SU-DHL-6 (cell line): Measurements from ENCODE around the gene NXPH3.

Source experiments
- H2AFZ ChIP-seq: fragments of 200-600 bp; sonication (generic); 2 replicates; pipeline ENCODE4 v1.6.1; 2014; ENCODE audit warnings: low read depth, mild to moderate bottlenecking, moderate library complexity, mixed read lengths, antibody characterized with exemption, low read length; ENCODE audit not compliant: severe bottlenecking
- H3F3A ChIP-seq: fragments of 200-600 bp; shearing (Covaris generic); 2 replicates; pipeline ENCODE4 v1.6.0; 2016; ENCODE audit warnings: antibody characterized with exemption, mild to moderate bottlenecking; ENCODE audit not compliant: insufficient read depth
- H3K27ac ChIP-seq: fragments of 200-600 bp; sonication (generic); 2 replicates; pipeline ENCODE4 v1.5.1; 2016; ENCODE audit warnings: low read depth, mild to moderate bottlenecking, low read length, moderate library complexity, mixed read lengths
- H3K27me3 ChIP-seq: fragments of 200-600 bp; sonication (generic), shearing (Covaris generic); 2 replicates; pipeline ENCODE4 v1.6.0; 2014; ENCODE audit warnings: mild to moderate bottlenecking, low read length
- H3K36me3 ChIP-seq: fragments of 200-600 bp; sonication (generic); 2 replicates; pipeline ENCODE4 v1.6.1; 2014; ENCODE audit warnings: mild to moderate bottlenecking, low read length, mixed read lengths
- H3K4me2 ChIP-seq: fragments of 300-600, 200-600 bp; shearing (Covaris generic), sonication (generic); 2 replicates; pipeline ENCODE4 v1.6.0; 2014; ENCODE audit warnings: low read length, low read depth, mild to moderate bottlenecking; ENCODE audit not compliant: poor library complexity, severe bottlenecking
- H3K4me3 ChIP-seq: fragments of 200-600 bp; sonication (generic); 2 replicates; pipeline ENCODE4 v1.5.1; 2014; ENCODE audit warnings: antibody characterized with exemption, low read length, mild to moderate bottlenecking, mixed read lengths; ENCODE audit not compliant: insufficient read depth, poor library complexity, severe bottlenecking
- H3K79me2 ChIP-seq: fragments of 200-600 bp; sonication (generic); 2 replicates; pipeline ENCODE4 v1.6.1; 2014; ENCODE audit warnings: mild to moderate bottlenecking, low read length, moderate library complexity; ENCODE audit not compliant: insufficient read depth
- H3K9ac ChIP-seq: fragments of 200-600 bp; sonication (generic); 2 replicates; pipeline ENCODE4 v1.7.0; 2014; ENCODE audit warnings: mild to moderate bottlenecking, low read length
- H3K9me2 ChIP-seq: fragments of 200-600 bp; sonication (generic); replicated peaks from 2 replicates; pipeline ENCODE4 v1.6.1; 2014; ENCODE audit warnings: low read length; ENCODE audit not compliant: insufficient read depth
- H3K9me3 ChIP-seq: fragments of 200-600 bp; sonication (generic); 2 replicates; pipeline ENCODE4 v1.6.1; 2014; ENCODE audit warnings: low read length, mixed read lengths; ENCODE audit not compliant: insufficient read depth
- H4K20me1 ChIP-seq: fragments of 200-600 bp; sonication (generic); 2 replicates; pipeline ENCODE4 v1.6.1; 2014; ENCODE audit warnings: low read depth, mild to moderate bottlenecking, antibody characterized with exemption, low read length, moderate library complexity, mixed read lengths
- EZH2phosphoT487 ChIP-seq: fragments of 200-600 bp; sonication (generic), shearing (Covaris generic); conservative IDR thresholded peaks from 2 replicates; pipeline ENCODE4 v1.6.1; 2018; ENCODE audit warnings: mild to moderate bottlenecking, antibody characterized with exemption, low read length, moderate library complexity, mixed read lengths
- TF ChIP-seq, protein P1 (sequence below): fragments of 200-600 bp; sonication (generic); IDR thresholded peaks from one replicate; pipeline ENCODE4 v1.5.1; 2017; ENCODE audit warnings: antibody characterized with exemption, mild to moderate bottlenecking, low read length, moderate library complexity; ENCODE audit not compliant: insufficient read depth, poor library complexity, severe bottlenecking

The NXPH3 gene

GRCh38 chr17:49587366-49588073 lies 11.8 kb downstream of the NXPH3 start:
- no peaks in the 10 kb centered on the region for H3K9me2 ChIP-seq
- no peaks in the 10 kb centered on the region for H3K36me3 ChIP-seq
- H3F3A ChIP-seq = no peaks in the 10 kb centered on the region
- no peaks in the 10 kb centered on the region for H3K27me3 ChIP-seq
- H3K79me2 ChIP-seq = no peaks in the 10 kb centered on the region
- no peak overlapping the region for H2AFZ ChIP-seq
- H3K9ac ChIP-seq = no peak overlapping the region
- no peak overlapping the region for H3K4me2 ChIP-seq
- H4K20me1 ChIP-seq = no peaks in the 10 kb centered on the region
- H3K27ac ChIP-seq = no peak overlapping the region
- no peaks in the 10 kb centered on the region for H3K9me3 ChIP-seq
- no peak overlapping the region for H3K4me3 ChIP-seq
- TF ChIP-seq, protein P1, sequence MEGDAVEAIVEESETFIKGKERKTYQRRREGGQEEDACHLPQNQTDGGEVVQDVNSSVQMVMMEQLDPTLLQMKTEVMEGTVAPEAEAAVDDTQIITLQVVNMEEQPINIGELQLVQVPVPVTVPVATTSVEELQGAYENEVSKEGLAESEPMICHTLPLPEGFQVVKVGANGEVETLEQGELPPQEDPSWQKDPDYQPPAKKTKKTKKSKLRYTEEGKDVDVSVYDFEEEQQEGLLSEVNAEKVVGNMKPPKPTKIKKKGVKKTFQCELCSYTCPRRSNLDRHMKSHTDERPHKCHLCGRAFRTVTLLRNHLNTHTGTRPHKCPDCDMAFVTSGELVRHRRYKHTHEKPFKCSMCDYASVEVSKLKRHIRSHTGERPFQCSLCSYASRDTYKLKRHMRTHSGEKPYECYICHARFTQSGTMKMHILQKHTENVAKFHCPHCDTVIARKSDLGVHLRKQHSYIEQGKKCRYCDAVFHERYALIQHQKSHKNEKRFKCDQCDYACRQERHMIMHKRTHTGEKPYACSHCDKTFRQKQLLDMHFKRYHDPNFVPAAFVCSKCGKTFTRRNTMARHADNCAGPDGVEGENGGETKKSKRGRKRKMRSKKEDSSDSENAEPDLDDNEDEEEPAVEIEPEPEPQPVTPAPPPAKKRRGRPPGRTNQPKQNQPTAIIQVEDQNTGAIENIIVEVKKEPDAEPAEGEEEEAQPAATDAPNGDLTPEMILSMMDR = no peak
- no peak for TF ChIP-seq EZH2phosphoT487

- no peaks in the 10 kb centered on the region for H3K79me2 ChIP-seq
- H3K9me3 ChIP-seq = no peaks in the 10 kb centered on the region
- H2AFZ ChIP-seq = no peak overlapping the region
- no peaks in the 10 kb centered on the region for H3K36me3 ChIP-seq
- no peaks in the 10 kb centered on the region for H3F3A ChIP-seq
- no peak overlapping the region for H3K4me3 ChIP-seq
- H4K20me1 ChIP-seq = no peaks in the 10 kb centered on the region
- H3K9me2 ChIP-seq = no peaks in the 10 kb centered on the region
- H3K27me3 ChIP-seq = no peaks in the 10 kb centered on the region
- TF ChIP-seq EZH2phosphoT487 = no peak
- TF ChIP-seq, protein P1 = no peak
- no peak overlapping the region for H3K9ac ChIP-seq
- no peak overlapping the region for H3K4me2 ChIP-seq
- H3K27ac ChIP-seq = no peak overlapping the region
These were observed 12.6 kb downstream of the NXPH3 start for GRCh38 chr17:49588312-49588711.

DNA sequence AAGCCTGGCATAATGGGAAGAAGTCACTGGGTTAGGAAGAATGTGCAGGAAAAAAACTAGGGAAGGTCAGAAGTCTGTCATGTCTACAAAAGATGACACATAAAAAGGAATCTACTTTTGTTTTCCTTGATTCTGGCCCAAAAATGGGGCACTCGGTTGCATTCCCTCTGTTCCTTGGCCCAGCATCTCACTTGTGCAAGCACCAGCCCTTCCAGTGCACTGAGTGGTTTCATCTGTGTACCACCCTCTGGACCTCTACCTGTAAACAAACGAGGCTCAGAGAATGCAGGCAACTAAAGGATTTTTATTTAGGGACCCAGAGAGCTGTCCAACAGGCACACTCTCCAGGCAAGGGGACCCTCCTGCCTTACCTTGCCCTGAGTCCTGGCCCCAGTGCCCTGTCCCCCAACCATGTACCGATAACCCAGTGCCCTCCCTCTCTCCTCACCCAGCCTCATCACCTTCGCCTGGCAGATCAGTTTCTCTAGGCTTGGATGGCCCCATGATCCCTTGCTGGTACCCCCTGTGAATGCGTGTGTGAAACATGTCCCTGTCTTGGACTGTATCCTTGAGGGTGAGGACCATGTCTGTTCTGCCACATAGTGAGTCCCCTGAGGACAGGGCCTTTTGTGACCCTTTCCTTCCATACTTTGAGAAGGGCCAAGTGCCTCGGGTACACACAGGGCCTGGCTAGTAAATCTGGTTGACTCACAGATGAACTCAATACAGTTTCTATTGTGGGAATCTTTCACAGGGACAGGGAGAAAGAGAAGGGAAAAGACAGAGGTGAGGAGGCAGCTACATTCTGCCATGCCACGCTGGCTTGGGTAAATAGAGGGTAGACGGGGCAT lies 13.3 kb downstream of the NXPH3 start:
- H3K27ac ChIP-seq = no peak overlapping the region
- H2AFZ ChIP-seq = no peak overlapping the region
- H3K4me2 ChIP-seq = no peak overlapping the region
- no peaks in the 10 kb centered on the region for H3F3A ChIP-seq
- no peak overlapping the region for H3K9ac ChIP-seq
- H3K27me3 ChIP-seq = no peaks in the 10 kb centered on the region
- TF ChIP-seq, protein P1 = no peak
- no peak for TF ChIP-seq EZH2phosphoT487
- H3K9me3 ChIP-seq = no peaks in the 10 kb centered on the region
- no peaks in the 10 kb centered on the region for H3K79me2 ChIP-seq
- no peaks in the 10 kb centered on the region for H3K36me3 ChIP-seq
- H3K9me2 ChIP-seq = no peaks in the 10 kb centered on the region
- no peak overlapping the region for H3K4me3 ChIP-seq
- no peaks in the 10 kb centered on the region for H4K20me1 ChIP-seq
